ENCODE data around the gene KDELR3. TPM values are rescaled to one million over a fixed set of nuclear protein-coding genes. Genes with fewer than 3 reads are reported as not detected.

KDELR3 gene
- total RNA-seq, 4 donors from 2014 or later = 5.6 to 12.5 (median 8.7) TPM; not detected in 1

- in situ Hi-C loops (cut with MboI; ENCODE audit: low pct_ligation_motif_present in 1 of 4, low pct_unique_long_range_greater_than_20kb in 1 of 4, low sequenced_read_pairs in 3 of 4) (no loop called here), intact Hi-C loops (cut with DNase I; ENCODE audit: low total_unique reads) (no loop called here)
- Histone ChIP-seq H3K4me3 (no peak overlapping the region), H3K27me3 (no peaks in the 10 kb centered on the region), H3K9me3 (no peaks in the 10 kb centered on the region), H3K4me1 (no peaks in the 10 kb centered on the region), H3K36me3 (no peaks in the 10 kb centered on the region), H3K27ac (no peak overlapping the region)
- no peak for DNase-seq
- WGBS, 2 donors (ENCODE audit: low coverage in 1 of 2) = 96 to 97% methylated on average over 4 of the region's 4 CpGs
- TF ChIP-seq POLR2A (IDR thresholded peaks at IDR 0.05) (no peak), CTCF (IDR thresholded peaks at IDR 0.05) (no peak), POLR2AphosphoS5 (IDR thresholded peaks at IDR 0.05) (no peak), EP300 (IDR thresholded peaks at IDR 0.05; ENCODE audit: low read depth) (no peak)
These were observed 63.5 kb downstream of the KDELR3 start for GRCh38 chr22:38531251-38531938.

Other genes starting within 250 kb of the KDELR3 start
- gene TMEM184B, start 195.1 kb upstream of the KDELR3 start, total RNA-seq = 10 to 100 TPM; 18.7 to 88.4 (median 41.1) TPM
- 100 to 1,000 TPM in 2 of 4 donors, 10 to 100 TPM in 2; 47.9 to 179 (median 106) TPM for gene CSNK1E, start 150.7 kb upstream of the KDELR3 start, total RNA-seq
- gene KCNJ4, start 12.9 kb upstream of the KDELR3 start, total RNA-seq = not detected
- gene DDX17, start 38.2 kb downstream of the KDELR3 start, total RNA-seq = 1,000 to 10,000 TPM in 1 of 4 donors, 100 to 1,000 TPM in 3; 506 to 1,034 (median 728) TPM
- gene DMC1, start 102.1 kb downstream of the KDELR3 start, total RNA-seq = 10 to 100 TPM in 1 of 4 donors, under 1 TPM in 2, not detected in 1; 0.32 to 86.2 (median 0.68) TPM
- under 1 TPM in 3 of 4 donors, not detected in 1; 0.20 to 0.79 (median 0.27) TPM for gene FAM227A, start 188.3 kb downstream of the KDELR3 start, total RNA-seq
- 10 to 100 TPM; 15.0 to 19.8 (median 18.9) TPM for gene CBY1, start 188.5 kb downstream of the KDELR3 start, total RNA-seq
- gene TOMM22, start 213.9 kb downstream of the KDELR3 start, total RNA-seq = 10 to 100 TPM; 19.1 to 48.3 (median 32.9) TPM
- gene JOSD1, start 232.8 kb downstream of the KDELR3 start, total RNA-seq = 100 to 1,000 TPM in 3 of 4 donors, 10 to 100 TPM in 1; 34.6 to 189 (median 138) TPM
- gene GTPBP1, start 237.8 kb downstream of the KDELR3 start, total RNA-seq = 10 to 100 TPM; 51.5 to 84.9 (median 77.6) TPM